Vagina (tissue), 2 donors: ENCODE measurements around the gene MR1. TPM values are rescaled to one million over a fixed set of nuclear protein-coding genes. Genes with fewer than 3 reads are reported as not detected.

ENCODE experiments used
- DNase-seq, 2 donors: peaks; one replicate each; pipeline ENCODE4 v3.0.0-alpha.2; 2017; ENCODE audit errors: extremely low spot score in 2 of 2
- H3K27ac ChIP-seq: fragments of 200-600 bp; sonication (generic); one replicate; pipeline ENCODE4 v1.5.1; 2019
- H3K27me3 ChIP-seq: fragments of 200-600 bp; sonication (generic); one replicate; pipeline ENCODE4 v1.5.1; 2019
- H3K36me3 ChIP-seq, 2 donors: fragments of 200-600 bp; sonication (generic); one replicate each; pipeline ENCODE4 v1.5.1; 2017 to 2019
- H3K4me1 ChIP-seq: fragments of 200-600 bp; sonication (generic); one replicate; pipeline ENCODE4 v1.5.1; 2019
- H3K4me3 ChIP-seq, 2 donors: fragments of 200-600 bp; sonication (generic); 1 replicate in 1 of 2; 2 replicates in 1 of 2; pipeline ENCODE4 v1.5.1; 2016 to 2019
- H3K9me3 ChIP-seq: fragments of 200-600 bp; sonication (generic); one replicate; pipeline ENCODE4 v1.5.1; 2019
- CTCF ChIP-seq, 3 experiments: fragments of 450-650 bp in 2 of 3; fragments of 200-600 bp in 1 of 3; sonication (generic) in 1 of 3; IDR thresholded peaks; one replicate each; pipeline ENCODE4 v1.5.1; 2017 to 2019; ENCODE audit warnings: antibody characterized with exemption in 3 of 3, mild to moderate bottlenecking in 2 of 3, moderate library complexity in 2 of 3
- POLR2A ChIP-seq, 2 donors: fragments of 450-650 bp; IDR thresholded peaks; one replicate each; pipeline ENCODE4 v1.6.1; 2017; ENCODE audit warnings: antibody characterized with exemption in 2 of 2, mild to moderate bottlenecking in 2 of 2, moderate library complexity in 2 of 2
- POLR2AphosphoS5 ChIP-seq, 2 donors: sonication (generic); formaldehyde crosslinking; IDR thresholded peaks; one replicate each; pipeline ENCODE4 v1.9.0; 2017; ENCODE audit warnings: antibody characterized with exemption in 2 of 2, mild to moderate bottlenecking in 2 of 2, low read depth in 1 of 2; ENCODE audit not compliant: insufficient read depth in 1 of 2
- intact Hi-C: fragments of 100-400 bp; cut with DNase I; formaldehyde crosslinking; loops from one replicate; pipeline ENCODE4 v1.15.1; 2023
- total RNA-seq: library from RNA; depleted of rRNA; stranded (reverse); fragments of >200 nt; gene quantifications from one replicate; pipeline ENCODE4 v1.2.3, GENCODE V29; 2016

The MR1 gene
- total RNA-seq, 1 donor from 2014 or later = 12.8 TPM

DNA sequence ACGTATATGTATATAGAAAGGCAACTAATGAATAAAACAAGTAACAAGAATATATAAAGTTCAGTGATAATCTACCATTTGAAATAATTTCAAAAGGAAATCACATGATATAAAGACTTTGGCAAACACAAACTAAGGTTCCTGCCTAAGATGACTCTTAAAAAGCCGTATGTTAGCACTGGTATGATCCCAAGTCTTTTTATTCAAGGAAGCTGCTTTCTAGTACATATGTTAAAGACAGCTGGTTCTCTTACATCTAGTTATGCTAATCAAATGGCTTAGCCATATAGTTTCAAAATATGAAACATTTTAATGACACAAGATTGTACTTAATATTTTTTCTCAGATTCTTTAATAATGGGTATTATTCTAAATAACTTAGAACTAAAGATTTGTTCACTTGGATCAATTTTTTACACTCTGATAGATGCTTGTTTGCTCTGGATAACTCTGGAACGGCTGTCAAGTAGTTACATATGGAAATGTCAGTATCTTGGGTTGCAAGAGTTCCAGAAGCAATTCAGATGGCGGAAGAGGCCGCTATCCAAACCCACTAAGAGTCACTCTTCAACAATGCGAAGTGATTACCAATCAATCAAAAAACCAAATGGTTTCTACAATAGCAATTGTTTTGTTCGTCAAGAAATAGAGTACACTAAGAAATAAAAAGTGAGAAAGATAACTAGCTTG is 32.5 kb upstream of the MR1 start:
- H3K36me3 ChIP-seq = peaks cover 0 to 36% of the 10 kb centered on the region in 2 donors
- no peak overlapping the region for H3K27ac ChIP-seq
- intact Hi-C loops = no loop called here
- H3K9me3 ChIP-seq = no peaks in the 10 kb centered on the region
- no peak overlapping the region for H3K4me3 ChIP-seq
- TF ChIP-seq CTCF (IDR thresholded peaks at IDR 0.05) (no peak), POLR2A (IDR thresholded peaks at IDR 0.05) (no peak), POLR2AphosphoS5 (IDR thresholded peaks at IDR 0.05; ENCODE audit: insufficient read depth in 1 of 2, low read depth in 1 of 2) (no peak)
- peaks cover 11% of the 10 kb centered on the region for H3K4me1 ChIP-seq
- no peaks in the 10 kb centered on the region for H3K27me3 ChIP-seq
- DNase-seq = no peak

DNA sequence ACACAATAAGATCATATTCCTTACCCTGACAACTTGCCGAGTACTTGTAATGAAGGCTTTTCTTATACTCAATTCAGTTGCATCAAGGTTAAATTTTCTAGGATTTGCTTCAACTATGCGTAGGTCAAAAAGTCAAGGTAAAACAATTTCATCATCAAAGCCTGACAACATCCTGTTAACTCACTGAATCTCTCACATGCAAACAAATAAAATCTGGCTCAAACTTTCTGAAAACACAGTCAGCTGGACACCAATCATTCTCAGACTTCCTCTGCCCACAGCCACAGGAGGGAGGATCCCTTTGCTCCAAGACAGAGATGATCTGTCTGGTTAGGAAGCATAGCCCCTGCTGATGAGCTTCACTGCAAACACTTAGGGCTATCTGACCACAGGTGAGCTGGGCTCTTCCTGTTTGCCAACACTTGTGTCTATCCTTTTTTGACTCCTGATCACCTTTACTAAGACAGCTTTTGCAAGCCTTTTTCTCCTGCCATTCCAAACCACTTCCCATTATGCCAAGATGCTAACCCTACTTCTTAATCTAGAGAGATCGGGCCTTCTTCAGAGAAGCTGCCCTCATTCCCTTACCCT is 31.1 kb upstream of the MR1 start:
- H3K9me3 ChIP-seq = no peaks in the 10 kb centered on the region
- H3K27ac ChIP-seq = no peak overlapping the region
- H3K36me3 ChIP-seq = peaks cover 0 to 36% of the 10 kb centered on the region in 2 donors
- DNase-seq = no peak
- H3K27me3 ChIP-seq = no peaks in the 10 kb centered on the region
- peaks cover 11% of the 10 kb centered on the region for H3K4me1 ChIP-seq
- intact Hi-C loops = no loop called here
- no peak overlapping the region for H3K4me3 ChIP-seq
- no peak for TF ChIP-seq POLR2AphosphoS5 (IDR thresholded peaks at IDR 0.05; ENCODE audit: insufficient read depth in 1 of 2, low read depth in 1 of 2)
- no peak for TF ChIP-seq CTCF (IDR thresholded peaks at IDR 0.05)
- TF ChIP-seq POLR2A (IDR thresholded peaks at IDR 0.05) = no peak

DNA sequence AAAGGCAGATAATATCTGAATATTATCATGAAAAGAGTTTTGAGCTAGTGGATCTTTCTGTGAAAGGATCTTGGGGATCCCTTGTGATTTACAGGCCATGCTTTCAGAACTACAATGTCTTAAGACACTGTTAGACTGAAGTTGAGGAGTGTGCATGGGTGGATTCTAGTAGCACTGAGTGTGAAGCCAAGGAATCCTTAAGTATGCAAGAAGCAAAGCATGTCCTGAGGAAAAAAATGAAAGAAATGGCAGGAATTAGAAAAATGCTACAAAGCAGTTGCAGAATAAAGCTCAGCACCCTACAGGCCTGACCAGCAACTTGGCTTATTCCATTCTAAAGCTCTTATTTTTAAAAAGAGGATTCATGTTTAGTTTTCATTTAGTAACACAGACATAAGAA is 23.0 kb upstream of the MR1 start:
- Histone ChIP-seq H3K27me3 (no peaks in the 10 kb centered on the region), H3K4me1 (peaks cover 43% of the 10 kb centered on the region), H3K36me3 (no peaks in the 10 kb centered on the region), H3K4me3 (no peak overlapping the region), H3K9me3 (no peaks in the 10 kb centered on the region), H3K27ac (no peak overlapping the region)
- TF ChIP-seq POLR2A (IDR thresholded peaks at IDR 0.05) (no peak), CTCF (IDR thresholded peaks at IDR 0.05) (no peak), POLR2AphosphoS5 (IDR thresholded peaks at IDR 0.05; ENCODE audit: insufficient read depth in 1 of 2, low read depth in 1 of 2) (no peak)
- intact Hi-C loops = no loop called here
- DNase-seq = no peak

GRCh38 chr1:181011301-181012202 is 22.2 kb upstream of the MR1 start:
- no peaks in the 10 kb centered on the region for H3K27me3 ChIP-seq
- DNase-seq = no peak
- TF ChIP-seq CTCF (IDR thresholded peaks at IDR 0.05) = no peak
- TF ChIP-seq POLR2AphosphoS5 (IDR thresholded peaks at IDR 0.05; ENCODE audit: insufficient read depth in 1 of 2, low read depth in 1 of 2) = no peak
- TF ChIP-seq POLR2A (IDR thresholded peaks at IDR 0.05) = no peak
- H3K4me1 ChIP-seq = peaks cover 45% of the 10 kb centered on the region
- H3K27ac ChIP-seq = no peak overlapping the region
- H3K4me3 ChIP-seq = no peak overlapping the region
- no peaks in the 10 kb centered on the region for H3K36me3 ChIP-seq
- H3K9me3 ChIP-seq = no peaks in the 10 kb centered on the region
- intact Hi-C loops = no loop called here
